HepG2 (cell line): ENCODE measurements around the gene ZNF771. TPM values are rescaled to one million over a fixed set of nuclear protein-coding genes. Genes with fewer than 3 reads are reported as not detected.
A peak's percentile ranks its signal among the peaks of the same experiment; 100 is the strongest.

Experiments used
- ELK4 ChIP-seq: sonication (generic); formaldehyde crosslinking; IDR thresholded peaks from 2 replicates; pipeline ENCODE4 v1.9.0; 2021; ENCODE audit warnings: missing genetic modification reagents, borderline replicate concordance
- HNF1A ChIP-seq, 2 experiments: sonication (generic) in 1 of 2; formaldehyde crosslinking in 1 of 2; IDR thresholded peaks; 2 replicates each; pipeline versions ENCODE4 v1.4.0 to v1.6.1; 2016 to 2020; ENCODE audit warnings: borderline replicate concordance in 1 of 2, low read depth in 1 of 2, mild to moderate bottlenecking in 1 of 2, missing genetic modification reagents in 1 of 2
- KDM5A ChIP-seq: fragments of 200-600 bp; sonication (generic); IDR thresholded peaks from 2 replicates; pipeline ENCODE4 v1.7.0; 2018; ENCODE audit warnings: antibody characterized with exemption, mild to moderate bottlenecking, low read length, borderline replicate concordance
- NFE2L2 ChIP-seq: fragments of 150-350 bp; IDR thresholded peaks from 2 replicates; pipeline ENCODE4 v1.6.1; 2014; ENCODE audit warnings: low read length
- POGZ ChIP-seq: sonication (generic); formaldehyde crosslinking; IDR thresholded peaks from 2 replicates; pipeline ENCODE4 v1.4.0; 2020; ENCODE audit warnings: mild to moderate bottlenecking, missing genetic modification reagents
- RBFOX2 ChIP-seq: fragments of 200-400 bp; formaldehyde crosslinking; IDR thresholded peaks from 2 replicates; pipeline ENCODE4 v1.6.1; 2017; ENCODE audit warnings: low read depth, mild to moderate bottlenecking, low read length
- TGIF2 ChIP-seq: IDR thresholded peaks from 2 replicates; pipeline ENCODE4 v1.6.1; 2016; ENCODE audit warnings: control low read depth, missing compliant biosample characterization
- TIGD3 ChIP-seq: sonication (generic); formaldehyde crosslinking; IDR thresholded peaks from 2 replicates; pipeline ENCODE4 v1.5.1; 2020; ENCODE audit warnings: mild to moderate bottlenecking, missing genetic modification reagents, borderline replicate concordance
- ZMAT3 ChIP-seq: sonication (generic); formaldehyde crosslinking; conservative IDR thresholded peaks from 2 replicates; pipeline ENCODE4 v1.7.0; 2021; ENCODE audit warnings: missing genetic modification reagents
- ZNF101 ChIP-seq: sonication (generic); formaldehyde crosslinking; IDR thresholded peaks from 2 replicates; pipeline ENCODE4 v1.4.0; 2020; ENCODE audit warnings: mild to moderate bottlenecking, low read depth, missing genetic modification reagents, borderline replicate concordance
- ZNF710 ChIP-seq: sonication (generic); formaldehyde crosslinking; IDR thresholded peaks from 2 replicates; pipeline ENCODE4 v1.5.0; 2020; ENCODE audit warnings: mild to moderate bottlenecking, missing genetic modification reagents, borderline replicate concordance
- ZNF746 ChIP-seq: sonication (generic); formaldehyde crosslinking; IDR thresholded peaks from 2 replicates; pipeline ENCODE4 v1.8.0; 2022; ENCODE audit warnings: mild to moderate bottlenecking, missing genetic modification reagents
- ZNF777 ChIP-seq: sonication (generic); formaldehyde crosslinking; IDR thresholded peaks from 2 replicates; pipeline ENCODE4 v1.4.0; 2020; ENCODE audit warnings: missing genetic modification reagents
- ZXDC ChIP-seq: sonication (generic); formaldehyde crosslinking; IDR thresholded peaks from 2 replicates; pipeline ENCODE4 v1.5.0; 2020; ENCODE audit warnings: mild to moderate bottlenecking, missing genetic modification reagents
- polyA plus RNA-seq, 8 experiments: library from polyadenylated mRNA; depleted of rRNA in 3 of 8; stranded (reverse) in 7 of 8; unstranded in 1 of 8; fragments of >200 nt; fragmentation: Illumina TruSeq in 4 of 8; extraction: Trizol in 4 of 8; gene quantifications; 2 replicates each; pipeline versions ENCODE4 v1.2.1 to v1.2.3, GENCODE V29; 2011 to 2016; ENCODE audit warnings: low read depth in 4 of 8, missing spikeins in 1 of 8, mixed read lengths in 1 of 8; ENCODE audit not compliant: insufficient read depth in 1 of 8
- total RNA-seq, 5 experiments: library from RNA; depleted of rRNA; stranded (reverse); fragments of >200 nt; fragmentation: Illumina TruSeq; extraction: Trizol; gene quantifications; 2 replicates each; pipeline ENCODE4 v1.2.3, GENCODE V29; 2016; ENCODE audit warnings: low read depth in 1 of 5

ZNF771 gene
- total and polyA plus RNA-seq, 2 of the 13 experiments (the other 11 are each of a cell fraction or from before 2014, with no cell fraction given), result 5.0 to 11.8 TPM

GRCh38 chr16:30447512-30448226 is 40.3 kb downstream of the ZNF771 start (continued):
- TF ChIP-seq ZMAT3 (CRISPR knock-in tag) (no peak), RBFOX2 (peak; percentile 59), ZNF710 (CRISPR knock-in tag) (peak; percentile 98), ELK4 (CRISPR knock-in tag) (no peak), TGIF2 (CRISPR knock-in tag) (peak; percentile 42; the same call in 1 of the 2 replicates), POGZ (peak; percentile 91), ZNF777 (CRISPR knock-in tag) (no peak), ZXDC (CRISPR knock-in tag) (no peak), ZNF101 (CRISPR knock-in tag) (0 out of 2 replicates have a peak, but pooled peaks have one; percentile 75), NFE2L2 (no peak), HNF1A (IDR thresholded peaks at IDR 0.05; ENCODE audit: low read depth) (peak; percentile 98), HNF1A (CRISPR knock-in tag; IDR thresholded peaks at IDR 0.05; ENCODE audit: borderline replicate concordance) (peak; percentile 98), KDM5A (no peak), ZNF746 (CRISPR knock-in tag) (0 out of 2 replicates have a peak, but pooled peaks have one; percentile 23), TIGD3 (CRISPR knock-in tag) (no peak)
